Esophagus (tissue), 2 donors: Measurements from ENCODE around the gene CACNA1D. TPM values are rescaled to one million over a fixed set of nuclear protein-coding genes. Genes with fewer than 3 reads are reported as not detected.

Experiments
- H3K27ac ChIP-seq, 2 donors: one replicate each; pipeline ENCODE4 v1.5.1; 2013; ENCODE audit warnings: low read depth in 2 of 2, mild to moderate bottlenecking in 2 of 2, inconsistent platforms in 1 of 2, low read length in 1 of 2, moderate library complexity in 1 of 2
- H3K27me3 ChIP-seq, 2 donors: one replicate each; pipeline ENCODE4 v1.6.1; 2013; ENCODE audit warnings: low read length in 2 of 2, control low read depth in 1 of 2, mild to moderate bottlenecking in 1 of 2; ENCODE audit not compliant: insufficient read depth in 2 of 2, control insufficient read depth in 1 of 2
- H3K36me3 ChIP-seq, 2 donors: one replicate each; pipeline ENCODE4 v1.6.1; 2013; ENCODE audit warnings: low read length in 1 of 2; ENCODE audit not compliant: control insufficient read depth in 2 of 2, insufficient read depth in 2 of 2
- H3K4me1 ChIP-seq, 2 donors: one replicate each; pipeline ENCODE4 v1.6.1; 2013; ENCODE audit warnings: low read length in 1 of 2; ENCODE audit not compliant: control insufficient read depth in 2 of 2, insufficient read depth in 2 of 2
- H3K4me3 ChIP-seq, 2 donors: one replicate each; pipeline ENCODE4 v1.5.1; 2013; ENCODE audit warnings: low read length in 2 of 2, mild to moderate bottlenecking in 2 of 2, low read depth in 1 of 2, moderate library complexity in 1 of 2
- H3K9me3 ChIP-seq, 2 donors: one replicate each; pipeline ENCODE4 v1.6.1; 2013; ENCODE audit warnings: mild to moderate bottlenecking in 2 of 2, low read depth in 1 of 2, low read length in 1 of 2, moderate library complexity in 1 of 2; ENCODE audit not compliant: control insufficient read depth in 2 of 2, insufficient read depth in 1 of 2
- WGBS, 2 donors: extraction: QIAGEN DNeasy Blood & Tissue Kit; methylation state at CpG; one replicate each; pipeline ENCODE4 v1.1.7; 2013; 5-methylcytosine and 5-hydroxymethylcytosine counted together
- polyA plus RNA-seq, 2 donors: library from polyadenylated mRNA; stranded (reverse); fragments of 200-250 nt; gene quantifications; one replicate each; pipeline ENCODE4 v1.2.3, GENCODE V29; 2013
- donor health status: healthy with polysubstance abuse.
- donor health status: Bipolar disorder and iron deficiency.

Gene CACNA1D
- polyA plus RNA-seq, 2 donors, result 0.38 to 0.61 TPM

GRCh38 chr3:53795176-53795575 is 300.8 kb downstream of the CACNA1D start:
- Histone ChIP-seq H3K36me3 (no peaks in the 10 kb centered on the region), H3K27me3 (no peaks in the 10 kb centered on the region)
- 42 to 48% methylated on average over 3 of the region's 3 CpGs for WGBS, 2 donors

GRCh38 chr3:53795789-53796560 is 301.6 kb downstream of the CACNA1D start:
- Histone ChIP-seq H3K27me3 (no peaks in the 10 kb centered on the region), H3K36me3 (no peaks in the 10 kb centered on the region), H3K9me3 (no peaks in the 10 kb centered on the region), H3K27ac (peak overlapping the region in 1 of 2 donors; percentile 20), H3K4me3 (no peak overlapping the region), H3K4me1 (peaks cover 11 to 17% of the 10 kb centered on the region in 2 donors)
- WGBS, 2 donors, result 44 to 45% methylated on average over 12 of the region's 12 CpGs

More at GRCh38 chr3:53795176-53795575, 300.8 kb downstream of the CACNA1D start:
- Histone ChIP-seq H3K4me1 (peaks cover 6 to 13% of the 10 kb centered on the region in 2 donors), H3K27ac (peak overlapping the region in 1 of 2 donors; percentile 52), H3K4me3 (no peak overlapping the region), H3K9me3 (no peaks in the 10 kb centered on the region)

- no peaks in the 10 kb centered on the region for H3K36me3 ChIP-seq
- 82 to 91% methylated on average over 8 of the region's 8 CpGs for WGBS, 2 donors
- peaks cover 11 to 17% of the 10 kb centered on the region in 2 donors for H3K4me1 ChIP-seq
- no peak overlapping the region for H3K27ac ChIP-seq
- no peaks in the 10 kb centered on the region for H3K9me3 ChIP-seq
- H3K4me3 ChIP-seq, result no peak overlapping the region
- no peaks in the 10 kb centered on the region for H3K27me3 ChIP-seq
Observed at GRCh38 chr3:53798144-53798543, 303.7 kb downstream of the CACNA1D start.

GRCh38 chr3:53799338-53799865 is 305.0 kb downstream of the CACNA1D start:
- Histone ChIP-seq H3K27ac (no peak overlapping the region), H3K9me3 (no peaks in the 10 kb centered on the region), H3K4me3 (no peak overlapping the region), H3K36me3 (no peaks in the 10 kb centered on the region), H3K4me1 (peaks cover 11 to 17% of the 10 kb centered on the region in 2 donors), H3K27me3 (no peaks in the 10 kb centered on the region)
- WGBS, 2 donors, result 90 to 94% methylated on average over 12 of the region's 12 CpGs

- Histone ChIP-seq H3K27ac (peak overlapping the region; percentile 52 to 72), H3K36me3 (no peaks in the 10 kb centered on the region)
Observed at GRCh38 chr3:53800041-53800906, 305.9 kb downstream of the CACNA1D start.

GRCh38 chr3:53801319-53801718 is 306.9 kb downstream of the CACNA1D start:
- WGBS, 2 donors, result 92 to 93% methylated on average over 9 of the region's 9 CpGs
- Histone ChIP-seq H3K9me3 (no peaks in the 10 kb centered on the region), H3K4me1 (peaks cover 11% of the 10 kb centered on the region in 2 donors), H3K4me3 (no peak overlapping the region), H3K27ac (no peak overlapping the region), H3K36me3 (no peaks in the 10 kb centered on the region), H3K27me3 (no peaks in the 10 kb centered on the region)

More at GRCh38 chr3:53800041-53800906, 305.9 kb downstream of the CACNA1D start:
- Histone ChIP-seq H3K4me3 (no peak overlapping the region), H3K9me3 (no peaks in the 10 kb centered on the region), H3K27me3 (no peaks in the 10 kb centered on the region), H3K4me1 (peaks cover 11 to 17% of the 10 kb centered on the region in 2 donors)
- 65 to 75% methylated on average over 16 of the region's 16 CpGs for WGBS, 2 donors

DNA sequence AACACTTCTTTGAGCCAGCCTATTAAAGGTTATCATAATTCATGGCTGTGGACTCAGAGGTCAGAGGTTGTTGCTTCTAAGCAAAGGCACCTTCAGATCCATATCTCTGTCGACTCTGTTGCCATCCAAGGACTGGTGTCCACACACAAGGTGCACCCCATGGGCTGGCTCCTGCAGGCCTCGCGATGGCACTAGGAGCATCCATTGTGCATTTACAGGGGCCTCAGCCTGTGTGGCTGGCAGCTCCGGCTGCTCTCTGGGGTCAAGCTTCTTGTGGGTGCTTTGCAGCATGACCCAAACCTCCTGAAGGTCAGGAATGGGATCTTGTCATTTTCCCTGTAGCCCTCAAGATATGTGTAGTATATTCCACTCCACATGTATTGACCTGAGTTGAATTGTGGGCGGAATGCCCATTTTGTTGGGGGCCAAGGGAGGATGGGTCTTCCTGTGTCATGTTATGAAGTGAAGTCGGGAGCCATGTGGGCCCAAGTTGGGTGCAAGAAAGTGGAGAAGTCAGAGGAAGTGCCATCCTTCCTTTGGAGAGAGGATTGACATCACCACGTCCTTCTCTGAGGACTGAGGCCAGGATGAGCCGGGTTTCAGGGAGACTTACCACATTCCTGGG is 308.0 kb downstream of the CACNA1D start:
- peaks cover 11% of the 10 kb centered on the region in 2 donors for H3K4me1 ChIP-seq
- H3K4me3 ChIP-seq, result no peak overlapping the region
- H3K27me3 ChIP-seq, result no peaks in the 10 kb centered on the region
- 89 to 90% methylated on average over 8 of the region's 8 CpGs for WGBS, 2 donors
- no peaks in the 10 kb centered on the region for H3K9me3 ChIP-seq
- H3K27ac ChIP-seq, result no peak overlapping the region
- H3K36me3 ChIP-seq, result no peaks in the 10 kb centered on the region

- H3K36me3 ChIP-seq, result no peaks in the 10 kb centered on the region
- WGBS, 2 donors, result 90 to 91% methylated on average over 18 of the region's 18 CpGs
- no peak overlapping the region for H3K27ac ChIP-seq
- peaks cover 11% of the 10 kb centered on the region in 2 donors for H3K4me1 ChIP-seq
- H3K9me3 ChIP-seq, result no peaks in the 10 kb centered on the region
- H3K4me3 ChIP-seq, result no peak overlapping the region
- H3K27me3 ChIP-seq, result no peaks in the 10 kb centered on the region
Observed at GRCh38 chr3:53803124-53803815, 308.9 kb downstream of the CACNA1D start.
